IMR-90 (cell line): Measurements from ENCODE around the gene CLCNKA.
"Not testable (repeated sequence)": the region's sequence is repeated elsewhere in the genome, so short reads cannot be mapped to it uniquely, and the experiment has no call there.

Experiments used
- BHLHE40 ChIP-seq: fragments of 150-350 bp; IDR thresholded peaks from 2 replicates; pipeline ENCODE4 v1.6.1; 2016; ENCODE audit warnings: mild to moderate bottlenecking, low read depth, low read length
- CEBPB ChIP-seq: IDR thresholded peaks from 2 replicates; pipeline ENCODE4 v1.6.1; 2012; ENCODE audit warnings: low read depth, low read length, improper control_type of control experiment
- FOS ChIP-seq: fragments of 150-350 bp; IDR thresholded peaks from 2 replicates; pipeline ENCODE4 v1.6.1; 2016; ENCODE audit warnings: low read depth, low read length
- MAFK ChIP-seq: IDR thresholded peaks from 2 replicates; pipeline ENCODE4 v1.6.1; 2012; ENCODE audit warnings: low read depth, low read length, improper control_type of control experiment
- MXI1 ChIP-seq: IDR thresholded peaks from 2 replicates; pipeline ENCODE4 v1.6.1; 2012; ENCODE audit warnings: low read depth, mild to moderate bottlenecking, low read length, moderate library complexity, borderline replicate concordance
- NFE2L2 ChIP-seq: fragments of 150-350 bp; IDR thresholded peaks from 2 replicates; pipeline ENCODE4 v1.6.1; 2016; ENCODE audit warnings: low read depth, mild to moderate bottlenecking, low read length
- POLR2A ChIP-seq: IDR thresholded peaks from 2 replicates; pipeline ENCODE4 v1.6.1; 2012; ENCODE audit warnings: mild to moderate bottlenecking, low read depth, low read length
- RAD21 ChIP-seq: IDR thresholded peaks from 2 replicates; pipeline ENCODE4 v1.6.1; 2012; ENCODE audit warnings: low read length, improper control_type of control experiment
- RCOR1 ChIP-seq: IDR thresholded peaks from 2 replicates; pipeline ENCODE4 v1.6.1; 2012; ENCODE audit warnings: mild to moderate bottlenecking, low read length, improper control_type of control experiment; ENCODE audit not compliant: insufficient replicate concordance
- RFX5 ChIP-seq: IDR thresholded peaks from 2 replicates; pipeline ENCODE4 v1.8.0; 2012; ENCODE audit warnings: low read depth, mild to moderate bottlenecking, low read length, moderate library complexity
- SMC3 ChIP-seq: fragments of 150-350 bp; IDR thresholded peaks from 2 replicates; pipeline ENCODE4 v1.6.1; 2016; ENCODE audit warnings: low read depth, mild to moderate bottlenecking, antibody characterized with exemption, low read length, moderate library complexity
- USF2 ChIP-seq: fragments of 150-350 bp; IDR thresholded peaks from 2 replicates; pipeline ENCODE4 v1.6.1; 2017; ENCODE audit warnings: mild to moderate bottlenecking, antibody characterized with exemption, low read length, low read depth
- TF ChIP-seq, protein P1 (sequence below): conservative IDR thresholded peaks from 2 replicates; pipeline ENCODE4 v1.5.1; 2012; ENCODE audit warnings: mild to moderate bottlenecking, low read depth, low read length, improper control_type of control experiment

DNA sequence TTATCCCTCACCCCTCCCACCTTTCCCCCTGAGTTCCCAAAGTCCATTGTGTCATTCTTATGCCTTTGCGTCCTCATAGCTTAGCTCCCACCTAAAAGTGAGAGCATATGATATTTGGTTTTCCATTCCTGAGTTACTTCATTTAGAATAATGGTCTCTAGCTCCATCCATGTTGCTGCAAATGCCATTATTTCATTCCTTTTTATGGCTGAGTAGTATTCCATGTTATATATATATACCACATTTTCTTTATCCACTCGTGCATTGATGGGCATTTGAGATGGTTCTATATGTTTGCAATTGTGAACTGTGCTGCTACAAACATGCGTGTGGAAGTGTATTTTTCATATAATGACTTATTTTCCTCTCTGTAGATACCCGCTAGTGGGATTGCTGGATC lies 43.9 kb upstream of the CLCNKA start:
- TF ChIP-seq SMC3, BHLHE40, POLR2A, NFE2L2, RFX5, CEBPB, USF2, RAD21, FOS, MXI1, MAFK, RCOR1: not testable (repeated sequence)
- TF ChIP-seq, protein P1, sequence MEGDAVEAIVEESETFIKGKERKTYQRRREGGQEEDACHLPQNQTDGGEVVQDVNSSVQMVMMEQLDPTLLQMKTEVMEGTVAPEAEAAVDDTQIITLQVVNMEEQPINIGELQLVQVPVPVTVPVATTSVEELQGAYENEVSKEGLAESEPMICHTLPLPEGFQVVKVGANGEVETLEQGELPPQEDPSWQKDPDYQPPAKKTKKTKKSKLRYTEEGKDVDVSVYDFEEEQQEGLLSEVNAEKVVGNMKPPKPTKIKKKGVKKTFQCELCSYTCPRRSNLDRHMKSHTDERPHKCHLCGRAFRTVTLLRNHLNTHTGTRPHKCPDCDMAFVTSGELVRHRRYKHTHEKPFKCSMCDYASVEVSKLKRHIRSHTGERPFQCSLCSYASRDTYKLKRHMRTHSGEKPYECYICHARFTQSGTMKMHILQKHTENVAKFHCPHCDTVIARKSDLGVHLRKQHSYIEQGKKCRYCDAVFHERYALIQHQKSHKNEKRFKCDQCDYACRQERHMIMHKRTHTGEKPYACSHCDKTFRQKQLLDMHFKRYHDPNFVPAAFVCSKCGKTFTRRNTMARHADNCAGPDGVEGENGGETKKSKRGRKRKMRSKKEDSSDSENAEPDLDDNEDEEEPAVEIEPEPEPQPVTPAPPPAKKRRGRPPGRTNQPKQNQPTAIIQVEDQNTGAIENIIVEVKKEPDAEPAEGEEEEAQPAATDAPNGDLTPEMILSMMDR: not testable (repeated sequence)
